AG04450 (cell line): ENCODE results near the gene PI4KA. TPM values are rescaled to one million over a fixed set of nuclear protein-coding genes. Genes with fewer than 3 reads are reported as not detected.
A peak's percentile ranks its signal among the peaks of the same experiment; 100 is the strongest.

ENCODE experiments used
- CTCF ChIA-PET: fragments of 300-600, 350-600 bp; formaldehyde crosslinking; extraction: SDS; loops from one replicate; lab custom pipeline; 2022; ENCODE audit warnings: antibody characterized with exemption, inconsistent platforms; lab: Charles Lee
- POLR2A ChIA-PET: fragments of 350-600 bp; formaldehyde crosslinking; extraction: SDS; loops from one replicate; lab custom pipeline; 2021; ENCODE audit warnings: antibody characterized with exemption, inconsistent platforms; lab: Yijun Ruan, JAX
- DNase-seq: peaks from one replicate; pipeline ENCODE4 v3.0.0-alpha.2; 2011; ENCODE audit warnings: low read depth, low spot score
- H3K27ac ChIP-seq: one replicate; pipeline ENCODE4 v1.5.1; 2012; ENCODE audit warnings: low read depth, low read length, control low read depth
- H3K27me3 ChIP-seq: one replicate; pipeline ENCODE4 v1.6.0; 2012; ENCODE audit warnings: low read length; ENCODE audit not compliant: control insufficient read depth, insufficient read depth
- H3K4me3 ChIP-seq: 2 replicates; pipeline ENCODE4 v1.5.1; 2011; ENCODE audit warnings: mild to moderate bottlenecking, low read depth, low read length, control low read depth
- H3K9me3 ChIP-seq: 2 replicates; pipeline ENCODE4 v1.5.1; 2012; ENCODE audit warnings: low read length; ENCODE audit not compliant: control insufficient read depth, insufficient read depth
- polyA plus RNA-seq: library from polyadenylated mRNA; depleted of rRNA; stranded (reverse); fragments of >200 nt; gene quantifications from 2 replicates; pipeline ENCODE4 v1.2.3, GENCODE V29; 2011
- TF ChIP-seq, protein P1 (sequence below): IDR thresholded peaks from 2 replicates; pipeline ENCODE4 v1.5.1; 2011; ENCODE audit warnings: low read depth, low read length, control low read depth, inconsistent platforms

The PI4KA gene
- polyA plus RNA-seq, 1 experiment = 27.5 TPM

DNA sequence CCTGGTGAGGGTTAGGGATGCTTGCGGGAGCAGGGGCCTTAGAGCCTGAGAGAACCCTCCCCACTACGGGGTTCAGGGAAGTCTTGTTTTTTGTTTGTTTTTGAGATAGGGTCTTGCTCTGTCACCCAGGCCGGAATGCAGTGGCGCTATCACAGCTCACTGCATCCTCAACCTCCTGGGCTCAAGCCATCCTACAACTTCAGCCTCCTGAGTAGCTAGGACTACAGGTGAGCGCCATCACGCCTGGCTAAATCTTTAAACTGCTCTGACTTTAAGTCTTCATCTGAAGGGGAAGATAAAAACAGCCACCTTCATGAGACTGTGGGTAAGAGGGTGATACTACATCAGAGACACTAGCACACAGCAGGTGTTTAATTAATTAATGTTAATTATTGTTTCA, 56.2 kb downstream of the PI4KA start:
- no peaks in the 10 kb centered on the region for H3K27me3 ChIP-seq
- TF ChIP-seq, protein P1, sequence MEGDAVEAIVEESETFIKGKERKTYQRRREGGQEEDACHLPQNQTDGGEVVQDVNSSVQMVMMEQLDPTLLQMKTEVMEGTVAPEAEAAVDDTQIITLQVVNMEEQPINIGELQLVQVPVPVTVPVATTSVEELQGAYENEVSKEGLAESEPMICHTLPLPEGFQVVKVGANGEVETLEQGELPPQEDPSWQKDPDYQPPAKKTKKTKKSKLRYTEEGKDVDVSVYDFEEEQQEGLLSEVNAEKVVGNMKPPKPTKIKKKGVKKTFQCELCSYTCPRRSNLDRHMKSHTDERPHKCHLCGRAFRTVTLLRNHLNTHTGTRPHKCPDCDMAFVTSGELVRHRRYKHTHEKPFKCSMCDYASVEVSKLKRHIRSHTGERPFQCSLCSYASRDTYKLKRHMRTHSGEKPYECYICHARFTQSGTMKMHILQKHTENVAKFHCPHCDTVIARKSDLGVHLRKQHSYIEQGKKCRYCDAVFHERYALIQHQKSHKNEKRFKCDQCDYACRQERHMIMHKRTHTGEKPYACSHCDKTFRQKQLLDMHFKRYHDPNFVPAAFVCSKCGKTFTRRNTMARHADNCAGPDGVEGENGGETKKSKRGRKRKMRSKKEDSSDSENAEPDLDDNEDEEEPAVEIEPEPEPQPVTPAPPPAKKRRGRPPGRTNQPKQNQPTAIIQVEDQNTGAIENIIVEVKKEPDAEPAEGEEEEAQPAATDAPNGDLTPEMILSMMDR = no peak
- no peak for DNase-seq
- no peak overlapping the region for H3K4me3 ChIP-seq
- no peaks in the 10 kb centered on the region for H3K9me3 ChIP-seq
- no peak overlapping the region for H3K27ac ChIP-seq
- ChIA-PET CTCF (interaction anchor here (5.1 kb wide), 1 partner anchor 83 kb away, joined by 38 read pairs; no protein-coding TSS in a partner anchor), POLR2A (interaction anchor here (0.6 kb wide), 1 partner anchor 74 kb away, joined by 3 read pairs; no protein-coding TSS in a partner anchor)

DNA sequence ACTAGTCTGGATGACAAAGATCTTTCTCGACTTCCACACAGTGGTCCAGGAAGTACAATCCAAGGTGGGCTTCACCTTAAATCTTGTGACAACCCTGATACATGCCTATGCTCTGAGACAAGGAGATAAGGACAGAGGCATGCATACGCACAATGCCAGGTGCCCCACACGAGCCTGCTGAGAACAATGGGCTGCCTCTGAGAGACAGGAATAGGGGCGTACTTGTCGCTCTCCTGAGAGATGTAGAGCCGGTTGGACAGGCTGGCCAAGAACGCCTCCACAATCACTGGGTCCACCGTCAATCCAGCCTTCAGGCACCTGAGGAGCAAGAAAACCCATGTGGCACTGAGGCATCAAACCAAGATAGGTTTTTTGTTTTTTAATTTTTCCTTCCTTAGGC, 59.2 kb downstream of the PI4KA start:
- no peak overlapping the region for H3K4me3 ChIP-seq
- TF ChIP-seq, protein P1 = no peak
- H3K9me3 ChIP-seq = no peaks in the 10 kb centered on the region
- POLR2A ChIA-PET = no interaction called here
- DNase-seq = no peak
- CTCF ChIA-PET = interaction anchor here (1.2 to 2.4 kb wide), 3 partner anchors 15 to 87 kb away, joined by 5 to 14 read pairs (median 13); no protein-coding TSS in a partner anchor
- H3K27me3 ChIP-seq = no peaks in the 10 kb centered on the region
- no peak overlapping the region for H3K27ac ChIP-seq

DNA sequence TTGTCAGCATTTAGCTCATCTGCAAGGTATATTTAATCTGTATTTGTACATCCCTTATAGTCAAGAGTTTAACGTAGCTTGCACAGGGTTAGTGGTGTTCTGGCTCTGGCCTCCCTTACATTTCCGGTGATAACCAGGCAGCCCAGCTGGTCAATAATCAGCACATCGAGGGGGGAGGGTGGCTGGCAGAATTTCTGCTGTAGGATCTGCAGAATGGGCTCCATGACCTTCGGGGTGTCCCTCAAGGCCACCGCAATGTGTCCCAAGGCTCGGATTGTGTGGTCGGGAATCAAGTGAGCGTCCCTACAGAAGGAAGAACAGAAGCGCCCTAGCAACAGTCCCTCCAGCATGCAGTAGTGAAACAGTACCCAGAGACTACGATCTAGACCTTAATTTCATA, 59.6 kb downstream of the PI4KA start:
- ChIA-PET CTCF (interaction anchor here (1.2 to 2.0 kb wide), 2 partner anchors 15 to 87 kb away, joined by 5 to 14 read pairs; no protein-coding TSS in a partner anchor), POLR2A (no interaction called here)
- no peak for DNase-seq
- TF ChIP-seq, protein P1 = no peak
- Histone ChIP-seq H3K9me3 (no peaks in the 10 kb centered on the region), H3K4me3 (no peak overlapping the region), H3K27ac (no peak overlapping the region), H3K27me3 (no peaks in the 10 kb centered on the region)

DNA sequence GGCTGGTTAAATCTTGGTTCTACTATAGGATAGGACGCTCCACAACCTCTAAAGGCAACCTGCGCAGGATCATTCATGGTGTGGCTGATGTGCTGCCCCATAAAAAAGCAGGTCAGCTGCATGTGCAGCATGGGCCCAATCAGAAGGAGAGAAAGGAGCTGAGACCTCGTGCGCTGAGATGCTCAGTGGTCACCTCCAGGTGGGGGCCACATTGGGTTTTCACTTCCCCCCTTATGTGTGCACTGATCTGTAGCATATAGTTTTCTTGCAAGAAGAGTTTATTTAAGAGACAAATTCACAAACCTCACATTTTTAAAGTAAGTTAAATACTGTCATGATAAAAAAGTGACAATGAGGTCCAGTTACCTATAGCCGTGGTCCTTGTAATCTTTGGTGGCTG, 60.4 kb downstream of the PI4KA start:
- Histone ChIP-seq H3K27me3 (no peaks in the 10 kb centered on the region), H3K4me3 (no peak overlapping the region), H3K27ac (no peak overlapping the region), H3K9me3 (no peaks in the 10 kb centered on the region)
- POLR2A ChIA-PET = no interaction called here
- no peak for DNase-seq
- CTCF ChIA-PET = interaction anchor here (1.2 to 2.0 kb wide), 2 partner anchors 14 to 88 kb away, joined by 5 to 14 read pairs; no protein-coding TSS in a partner anchor
- TF ChIP-seq, protein P1 = no peak

DNA sequence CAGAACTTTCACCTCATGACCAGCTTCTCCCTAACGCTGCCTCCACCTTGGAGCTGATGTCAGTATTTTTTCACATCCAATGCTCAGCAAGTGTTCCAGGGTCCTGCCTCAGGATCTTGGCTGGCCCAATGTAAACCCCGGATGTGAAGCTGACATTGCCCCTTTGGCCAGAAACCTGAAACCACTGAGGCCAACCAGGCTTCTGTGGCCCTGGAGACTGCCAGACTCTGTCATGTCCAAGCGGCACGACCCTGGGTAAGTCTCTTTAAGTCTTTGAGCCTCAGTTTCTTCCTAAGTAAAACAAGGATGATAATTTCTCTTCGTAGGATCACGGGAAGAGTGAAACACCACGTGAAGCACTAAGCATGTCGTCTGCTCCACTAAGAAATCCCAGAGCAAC, 61.9 kb downstream of the PI4KA start:
- TF ChIP-seq, protein P1 = no peak
- H3K27ac ChIP-seq = peak overlapping the region; percentile 2
- no peak overlapping the region for H3K4me3 ChIP-seq
- no peaks in the 10 kb centered on the region for H3K9me3 ChIP-seq
- ChIA-PET POLR2A (no interaction called here), CTCF (interaction anchor here (2.0 kb wide), 1 partner anchor 13 kb away, joined by 11 read pairs; no protein-coding TSS in a partner anchor)
- H3K27me3 ChIP-seq = no peaks in the 10 kb centered on the region
- DNase-seq = no peak
